A673 (cell line): ENCODE data around the gene FN3K. TPM values are rescaled to one million over a fixed set of nuclear protein-coding genes. Genes with fewer than 3 reads are reported as not detected.

Experiments
- BruUV-seq: library from RNA; stranded (reverse); fragments of 400-500 nt; replicated peaks from 2 replicates; lab custom pipeline; 2021; lab: Mats Ljungman, UMichigan
- CTCF ChIA-PET: fragments of 300-600 bp; sonication (Branson Sonifier 250); formaldehyde crosslinking; loops from one replicate; lab custom pipeline; 2022; ENCODE audit warnings: antibody characterized with exemption; lab: Charles Lee
- POLR2A ChIA-PET: fragments of 300-600 bp; sonication (Branson Sonifier 250); formaldehyde crosslinking; loops from one replicate; lab custom pipeline; 2022; ENCODE audit warnings: antibody characterized with exemption; ENCODE audit not compliant: low non-redundant PET; lab: Charles Lee
- DNase-seq: peaks from one replicate; pipeline ENCODE4 v3.0.0-alpha.2; 2015; ENCODE audit warnings: low spot score
- H3K27ac ChIP-seq: fragments of 200-600 bp; sonication (generic); 2 replicates; pipeline ENCODE4 v1.5.1; 2016; ENCODE audit warnings: mixed run types, low read depth, mild to moderate bottlenecking, mixed read lengths, antibody characterized with exemption, low read length; ENCODE audit not compliant: poor library complexity, severe bottlenecking
- H3K27me3 ChIP-seq: fragments of 200-600 bp; sonication (generic); replicated peaks from 2 replicates; pipeline ENCODE4 v1.6.1; 2017; ENCODE audit warnings: mixed run types, low read depth, mild to moderate bottlenecking, mixed read lengths, antibody characterized with exemption, low read length; ENCODE audit not compliant: insufficient read depth, poor library complexity
- H3K36me3 ChIP-seq: fragments of 200-600 bp; sonication (generic); 2 replicates; pipeline ENCODE4 v1.6.1; 2016; ENCODE audit warnings: mixed run types, mild to moderate bottlenecking, mixed read lengths, antibody characterized with exemption, low read length; ENCODE audit not compliant: insufficient read depth, poor library complexity, severe bottlenecking
- H3K4me1 ChIP-seq: fragments of 200-600 bp; sonication (generic); 2 replicates; pipeline ENCODE4 v1.6.1; 2017; ENCODE audit warnings: mixed run types, mild to moderate bottlenecking, mixed read lengths, antibody characterized with exemption, low read length; ENCODE audit not compliant: insufficient read depth, poor library complexity, severe bottlenecking
- H3K4me3 ChIP-seq: fragments of 200-600 bp; sonication (generic); 2 replicates; pipeline ENCODE4 v1.5.1; 2016; ENCODE audit warnings: low read depth, mixed run types, mild to moderate bottlenecking, mixed read lengths, low read length; ENCODE audit not compliant: poor library complexity, severe bottlenecking
- H3K9me3 ChIP-seq: fragments of 200-600 bp; sonication (generic); 2 replicates; pipeline ENCODE4 v1.6.1; 2016; ENCODE audit warnings: mixed run types, low read depth, mild to moderate bottlenecking, mixed read lengths, antibody characterized with exemption, low read length; ENCODE audit not compliant: poor library complexity, severe bottlenecking
- EZH2 ChIP-seq: fragments of 200-600 bp; sonication (generic); IDR thresholded peaks from 2 replicates; pipeline ENCODE4 v1.6.1; 2017; ENCODE audit warnings: borderline replicate concordance, low read depth, mild to moderate bottlenecking, mixed read lengths, antibody characterized with exemption, low read length; ENCODE audit not compliant: poor library complexity, severe bottlenecking
- intact Hi-C: fragments of 100-400 bp; cut with micrococcal nuclease; formaldehyde crosslinking; loops from one replicate; pipeline ENCODE4 v1.10.0; 2022; ENCODE audit not compliant: unreplicated experiment
- total RNA-seq: library from RNA; stranded (reverse); gene quantifications from 2 replicates; pipeline ENCODE4 v1.2.3, GENCODE V29; 2021
- TF ChIP-seq, protein P1 (sequence below): fragments of 300-800, 200-600 bp; sonication (generic); conservative IDR thresholded peaks from 2 replicates; pipeline ENCODE4 v1.5.1; 2017; ENCODE audit warnings: low read depth, mild to moderate bottlenecking, antibody characterized with exemption, low read length, moderate library complexity, mixed read lengths

Gene FN3K
- total RNA-seq, 1 experiment from 2014 or later = 6.7 TPM

DNA sequence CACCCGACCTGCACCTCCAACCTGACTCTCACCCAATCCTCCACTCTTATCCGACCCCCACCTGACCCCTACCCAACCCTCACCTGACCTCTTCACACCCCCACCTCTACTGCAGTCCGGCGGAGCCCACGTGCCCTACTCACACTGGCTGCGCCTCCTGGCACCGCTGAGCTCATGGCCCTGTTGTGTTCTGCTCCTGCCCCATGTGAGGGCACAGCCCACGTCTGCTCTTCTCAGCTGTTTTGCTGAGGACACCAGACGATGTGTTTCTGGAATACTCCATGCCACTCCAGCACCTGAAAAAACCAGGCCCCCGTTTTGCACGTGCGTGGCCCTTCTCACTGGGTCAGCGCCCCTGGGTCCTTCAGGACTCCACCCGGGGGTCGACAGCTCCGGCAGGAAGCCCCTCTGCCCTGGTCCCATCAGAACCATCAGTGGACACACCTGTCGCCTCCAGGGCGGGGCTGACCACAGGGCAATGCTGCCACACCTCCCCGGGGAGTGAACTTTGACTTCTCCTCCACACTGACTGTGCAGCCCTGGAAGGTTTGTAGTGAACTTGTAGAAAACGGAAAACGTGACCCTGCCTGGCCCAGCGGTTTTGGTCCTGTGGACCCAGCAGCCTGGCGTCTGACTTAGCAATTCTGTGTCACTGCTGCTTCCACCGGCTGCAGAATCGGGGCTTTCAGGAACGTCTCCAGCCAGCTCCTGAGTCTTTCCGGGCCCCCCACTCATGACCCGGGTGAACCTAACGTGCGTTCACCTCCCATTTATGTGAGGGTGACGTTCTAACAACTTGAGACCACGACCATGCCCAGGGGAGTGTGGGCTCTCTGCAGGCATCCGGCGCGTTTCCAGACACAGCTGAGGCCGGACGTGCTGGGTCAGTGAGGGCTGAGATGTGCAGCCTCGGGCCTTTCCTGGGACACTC lies 31.2 kb upstream of the FN3K start:
- BruUV-seq = no TSS peak
- ChIA-PET CTCF (no interaction called here), POLR2A (no interaction called here)

DNA sequence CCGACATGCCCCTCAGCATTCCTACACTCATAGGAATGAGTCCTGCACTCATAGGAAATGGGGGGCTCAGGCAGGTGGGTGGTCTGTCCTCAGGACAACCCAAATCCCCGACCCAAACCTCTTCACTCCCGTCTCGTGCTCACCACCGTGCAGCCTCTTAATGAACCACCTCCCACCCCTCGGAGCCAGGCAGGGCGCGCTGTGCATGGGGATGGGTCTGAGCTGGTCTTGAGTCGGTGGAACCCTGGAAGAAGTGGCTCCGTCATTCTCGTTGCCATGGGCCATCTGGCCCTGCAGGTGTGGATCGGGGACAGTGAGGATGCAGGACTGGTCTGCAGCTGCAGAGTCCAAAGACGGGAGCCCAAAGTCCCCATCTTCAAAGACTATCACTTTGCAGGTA lies 30.5 kb upstream of the FN3K start:
- TF ChIP-seq, protein P1, sequence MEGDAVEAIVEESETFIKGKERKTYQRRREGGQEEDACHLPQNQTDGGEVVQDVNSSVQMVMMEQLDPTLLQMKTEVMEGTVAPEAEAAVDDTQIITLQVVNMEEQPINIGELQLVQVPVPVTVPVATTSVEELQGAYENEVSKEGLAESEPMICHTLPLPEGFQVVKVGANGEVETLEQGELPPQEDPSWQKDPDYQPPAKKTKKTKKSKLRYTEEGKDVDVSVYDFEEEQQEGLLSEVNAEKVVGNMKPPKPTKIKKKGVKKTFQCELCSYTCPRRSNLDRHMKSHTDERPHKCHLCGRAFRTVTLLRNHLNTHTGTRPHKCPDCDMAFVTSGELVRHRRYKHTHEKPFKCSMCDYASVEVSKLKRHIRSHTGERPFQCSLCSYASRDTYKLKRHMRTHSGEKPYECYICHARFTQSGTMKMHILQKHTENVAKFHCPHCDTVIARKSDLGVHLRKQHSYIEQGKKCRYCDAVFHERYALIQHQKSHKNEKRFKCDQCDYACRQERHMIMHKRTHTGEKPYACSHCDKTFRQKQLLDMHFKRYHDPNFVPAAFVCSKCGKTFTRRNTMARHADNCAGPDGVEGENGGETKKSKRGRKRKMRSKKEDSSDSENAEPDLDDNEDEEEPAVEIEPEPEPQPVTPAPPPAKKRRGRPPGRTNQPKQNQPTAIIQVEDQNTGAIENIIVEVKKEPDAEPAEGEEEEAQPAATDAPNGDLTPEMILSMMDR = no peak
- no peak for TF ChIP-seq EZH2
- Histone ChIP-seq H3K36me3 (no peaks in the 10 kb centered on the region), H3K27me3 (no peaks in the 10 kb centered on the region), H3K9me3 (no peaks in the 10 kb centered on the region), H3K4me3 (no peak overlapping the region), H3K27ac (no peak overlapping the region), H3K4me1 (no peaks in the 10 kb centered on the region)
- intact Hi-C loops = no loop called here
- ChIA-PET POLR2A (no interaction called here), CTCF (no interaction called here)
- no TSS peak for BruUV-seq
- DNase-seq = no peak

More for the DNA sequence above, 31.2 kb upstream of the FN3K start:
- no peak for DNase-seq
- Histone ChIP-seq H3K4me3 (no peak overlapping the region), H3K9me3 (no peaks in the 10 kb centered on the region), H3K36me3 (no peaks in the 10 kb centered on the region), H3K27me3 (no peaks in the 10 kb centered on the region), H3K4me1 (no peaks in the 10 kb centered on the region), H3K27ac (no peak overlapping the region)
- TF ChIP-seq, protein P1 = no peak
- TF ChIP-seq EZH2 = no peak
- intact Hi-C loops = no loop called here

DNA sequence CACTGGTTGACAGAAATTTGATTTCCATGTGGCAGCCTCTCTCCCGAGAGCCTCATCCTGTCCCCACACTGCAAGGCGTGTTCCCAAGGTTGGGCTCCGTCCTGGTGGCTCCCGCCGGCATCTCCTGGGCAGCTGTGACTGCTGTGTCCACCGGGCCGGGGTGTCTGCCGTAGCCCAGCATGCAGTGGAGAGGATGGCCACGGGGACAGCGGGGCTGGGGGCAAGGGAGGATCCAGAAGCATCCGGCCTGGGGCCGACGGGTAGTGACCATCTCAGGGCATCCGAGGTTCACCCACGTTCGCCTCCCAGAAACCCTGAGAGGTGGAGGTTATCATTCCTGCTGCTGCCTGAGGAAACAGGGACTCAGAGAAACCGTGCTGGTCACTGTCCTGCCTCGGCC lies 29.7 kb upstream of the FN3K start:
- H3K9me3 ChIP-seq = no peaks in the 10 kb centered on the region
- POLR2A ChIA-PET = no interaction called here
- intact Hi-C loops = no loop called here
- H3K4me1 ChIP-seq = no peaks in the 10 kb centered on the region
- BruUV-seq = no TSS peak
- CTCF ChIA-PET = no interaction called here
- no peak overlapping the region for H3K4me3 ChIP-seq
- TF ChIP-seq, protein P1 = no peak
- no peak for TF ChIP-seq EZH2
- H3K27ac ChIP-seq = no peak overlapping the region
- DNase-seq = no peak
- no peaks in the 10 kb centered on the region for H3K27me3 ChIP-seq
- H3K36me3 ChIP-seq = no peaks in the 10 kb centered on the region
